Tibial nerve (tissue), 4 donors: ENCODE results near the gene PDYN. TPM values are rescaled to one million over a fixed set of nuclear protein-coding genes. Genes with fewer than 3 reads are reported as not detected.

ENCODE experiments used
- DNase-seq, 2 donors: peaks; one replicate each; pipeline ENCODE4 v3.0.0-alpha.2; 2019; ENCODE audit warnings: low spot score in 2 of 2
- H3K27ac ChIP-seq, 4 donors: fragments of 200-600 bp; sonication (generic) in 3 of 4; one replicate each; pipeline ENCODE4 v1.5.1; 2017 to 2019; ENCODE audit warnings: mild to moderate bottlenecking in 1 of 4
- H3K27me3 ChIP-seq, 2 donors: fragments of 200-600 bp; sonication (generic) in 1 of 2; one replicate each; pipeline versions ENCODE4 v1.5.1 to v1.6.0; 2017 to 2019
- H3K36me3 ChIP-seq, 3 donors: fragments of 200-600 bp; sonication (generic); one replicate each; pipeline ENCODE4 v1.5.1; 2018 to 2019
- H3K4me1 ChIP-seq, 4 donors: fragments of 200-600 bp; sonication (generic) in 3 of 4; one replicate each; pipeline ENCODE4 v1.5.1; 2017 to 2019
- H3K4me3 ChIP-seq, 4 donors: fragments of 200-600 bp; sonication (generic) in 3 of 4; one replicate each; pipeline ENCODE4 v1.5.1; 2017 to 2019; ENCODE audit warnings: mild to moderate bottlenecking in 1 of 4, moderate library complexity in 1 of 4
- H3K9me3 ChIP-seq, 4 donors: fragments of 200-600 bp; sonication (generic) in 3 of 4; one replicate each; pipeline ENCODE4 v1.5.1; 2017 to 2019
- EP300 ChIP-seq, 2 donors: sonication (generic); formaldehyde crosslinking; IDR thresholded peaks; one replicate each; pipeline ENCODE4 v1.6.1; 2017; ENCODE audit warnings: antibody characterized with exemption in 2 of 2, mild to moderate bottlenecking in 1 of 2
- POLR2A ChIP-seq, 2 donors: fragments of 450-650 bp; IDR thresholded peaks; one replicate each; pipeline ENCODE4 v1.6.1; 2017; ENCODE audit warnings: antibody characterized with exemption in 2 of 2, mild to moderate bottlenecking in 2 of 2, moderate library complexity in 2 of 2
- WGBS, 2 donors: methylation state at CpG; one replicate each; pipeline ENCODE4 v1.1.5; 2018; 5-methylcytosine and 5-hydroxymethylcytosine counted together
- total RNA-seq, 4 donors: library from RNA; depleted of rRNA; stranded (reverse); fragments of >200 nt; gene quantifications; one replicate each; pipeline ENCODE4 v1.1.0, GENCODE V29; 2016
- TF ChIP-seq, protein P1 (sequence below), 5 experiments: fragments of 200-600 bp in 3 of 5; fragments of 450-650 bp in 2 of 5; sonication (generic) in 3 of 5; IDR thresholded peaks; one replicate each; pipeline ENCODE4 v1.5.1; 2016 to 2019; ENCODE audit warnings: antibody characterized with exemption in 5 of 5, mild to moderate bottlenecking in 3 of 5, moderate library complexity in 2 of 5

PDYN gene
- total RNA-seq, 4 donors from 2014 or later = not detected

DNA sequence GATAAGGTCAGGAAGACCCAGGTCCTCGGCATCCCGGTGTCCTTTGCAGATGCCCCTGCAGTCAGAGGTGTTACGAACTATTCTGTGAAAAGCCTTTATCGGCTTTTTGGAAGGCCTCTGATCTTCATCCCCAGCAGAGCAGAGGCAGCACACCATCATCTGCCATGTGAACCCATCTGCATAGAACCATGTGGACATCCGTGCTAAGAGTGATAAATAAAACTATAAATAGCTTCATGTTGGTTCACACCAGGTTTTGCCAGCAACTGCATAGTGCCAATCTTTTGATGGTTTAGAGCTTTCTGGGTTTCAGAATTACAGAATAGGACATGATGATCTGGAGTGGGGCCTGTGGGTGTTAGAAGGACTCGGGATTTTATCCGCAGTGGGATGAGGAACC is 65.1 kb downstream of the PDYN start:
- no peaks in the 10 kb centered on the region for H3K9me3 ChIP-seq
- peaks cover 0 to 46% (median 0%) of the 10 kb centered on the region in 3 donors for H3K36me3 ChIP-seq
- H3K4me3 ChIP-seq = no peak overlapping the region
- 89 to 91% methylated on average over 7 of the region's 7 CpGs for WGBS, 2 donors
- H3K27ac ChIP-seq = no peak overlapping the region
- H3K4me1 ChIP-seq = peaks cover 0 to 11% (median 0%) of the 10 kb centered on the region in 4 donors
- H3K27me3 ChIP-seq = no peaks in the 10 kb centered on the region
- TF ChIP-seq, protein P1, sequence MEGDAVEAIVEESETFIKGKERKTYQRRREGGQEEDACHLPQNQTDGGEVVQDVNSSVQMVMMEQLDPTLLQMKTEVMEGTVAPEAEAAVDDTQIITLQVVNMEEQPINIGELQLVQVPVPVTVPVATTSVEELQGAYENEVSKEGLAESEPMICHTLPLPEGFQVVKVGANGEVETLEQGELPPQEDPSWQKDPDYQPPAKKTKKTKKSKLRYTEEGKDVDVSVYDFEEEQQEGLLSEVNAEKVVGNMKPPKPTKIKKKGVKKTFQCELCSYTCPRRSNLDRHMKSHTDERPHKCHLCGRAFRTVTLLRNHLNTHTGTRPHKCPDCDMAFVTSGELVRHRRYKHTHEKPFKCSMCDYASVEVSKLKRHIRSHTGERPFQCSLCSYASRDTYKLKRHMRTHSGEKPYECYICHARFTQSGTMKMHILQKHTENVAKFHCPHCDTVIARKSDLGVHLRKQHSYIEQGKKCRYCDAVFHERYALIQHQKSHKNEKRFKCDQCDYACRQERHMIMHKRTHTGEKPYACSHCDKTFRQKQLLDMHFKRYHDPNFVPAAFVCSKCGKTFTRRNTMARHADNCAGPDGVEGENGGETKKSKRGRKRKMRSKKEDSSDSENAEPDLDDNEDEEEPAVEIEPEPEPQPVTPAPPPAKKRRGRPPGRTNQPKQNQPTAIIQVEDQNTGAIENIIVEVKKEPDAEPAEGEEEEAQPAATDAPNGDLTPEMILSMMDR (IDR thresholded peaks at IDR 0.05) = no peak
- no peak for TF ChIP-seq POLR2A (IDR thresholded peaks at IDR 0.05)
- TF ChIP-seq EP300 (IDR thresholded peaks at IDR 0.05) = no peak
- DNase-seq = no peak

Other genes with a start within 250 kb of the PDYN start
- gene SIRPA, start 98.7 kb downstream of the PDYN start, total RNA-seq = 10 to 100 TPM; 31.7 to 53.0 (median 41.1) TPM
- 10 to 100 TPM; 13.3 to 26.1 (median 20.5) TPM for gene STK35, start 107.8 kb upstream of the PDYN start, total RNA-seq